ENCODE data around the gene TREML1.

The TREML1 gene

DNA sequence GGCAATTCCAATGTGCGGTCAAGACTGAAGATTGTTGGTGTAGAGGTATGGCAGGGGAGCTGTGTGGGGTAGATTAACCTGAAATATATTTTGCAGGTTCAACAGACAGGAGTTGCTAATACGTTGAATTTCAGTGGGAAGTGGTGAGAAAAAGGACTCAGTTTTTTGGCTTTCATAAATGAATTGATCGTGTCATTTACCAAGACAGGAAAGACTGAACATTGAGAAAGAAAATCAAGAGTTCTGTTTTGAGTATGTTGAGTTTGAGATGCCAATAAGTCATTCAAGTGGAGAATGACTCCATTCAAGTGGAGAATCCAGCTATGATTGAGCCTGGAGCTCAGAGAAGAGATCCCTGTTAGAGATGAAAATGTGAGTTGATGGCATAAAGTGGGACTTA, 50.3 kb downstream of the TREML1 start:
- DNase-seq (ENCODE audit: low read depth): no peak
- H3K4me3 ChIP-seq (ENCODE audit: control insufficient read depth, low read depth, low read length): no peak overlapping the region
- TF ChIP-seq, protein P1, sequence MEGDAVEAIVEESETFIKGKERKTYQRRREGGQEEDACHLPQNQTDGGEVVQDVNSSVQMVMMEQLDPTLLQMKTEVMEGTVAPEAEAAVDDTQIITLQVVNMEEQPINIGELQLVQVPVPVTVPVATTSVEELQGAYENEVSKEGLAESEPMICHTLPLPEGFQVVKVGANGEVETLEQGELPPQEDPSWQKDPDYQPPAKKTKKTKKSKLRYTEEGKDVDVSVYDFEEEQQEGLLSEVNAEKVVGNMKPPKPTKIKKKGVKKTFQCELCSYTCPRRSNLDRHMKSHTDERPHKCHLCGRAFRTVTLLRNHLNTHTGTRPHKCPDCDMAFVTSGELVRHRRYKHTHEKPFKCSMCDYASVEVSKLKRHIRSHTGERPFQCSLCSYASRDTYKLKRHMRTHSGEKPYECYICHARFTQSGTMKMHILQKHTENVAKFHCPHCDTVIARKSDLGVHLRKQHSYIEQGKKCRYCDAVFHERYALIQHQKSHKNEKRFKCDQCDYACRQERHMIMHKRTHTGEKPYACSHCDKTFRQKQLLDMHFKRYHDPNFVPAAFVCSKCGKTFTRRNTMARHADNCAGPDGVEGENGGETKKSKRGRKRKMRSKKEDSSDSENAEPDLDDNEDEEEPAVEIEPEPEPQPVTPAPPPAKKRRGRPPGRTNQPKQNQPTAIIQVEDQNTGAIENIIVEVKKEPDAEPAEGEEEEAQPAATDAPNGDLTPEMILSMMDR (conservative IDR thresholded peaks at IDR 0.05; ENCODE audit: control insufficient read depth, insufficient read depth, low read depth, low read length): no peak

GRCh38 chr6:41100871-41101287, 53.3 kb downstream of the TREML1 start:
- no peak overlapping the region for H3K4me3 ChIP-seq (ENCODE audit: control insufficient read depth, low read depth, low read length)
- TF ChIP-seq, protein P1 (conservative IDR thresholded peaks at IDR 0.05; ENCODE audit: control insufficient read depth, insufficient read depth, low read depth, low read length): no peak
- DNase-seq (ENCODE audit: low read depth): no peak

Measured in fibroblast of mammary gland (primary cell).